AG08396 (cell line): ENCODE data around the gene BDH1.

ENCODE experiments used
- DNase-seq: peaks from one replicate; pipeline ENCODE4 v3.0.0; 2012; ENCODE audit warnings: low spot score, mixed read lengths

Gene BDH1

DNA sequence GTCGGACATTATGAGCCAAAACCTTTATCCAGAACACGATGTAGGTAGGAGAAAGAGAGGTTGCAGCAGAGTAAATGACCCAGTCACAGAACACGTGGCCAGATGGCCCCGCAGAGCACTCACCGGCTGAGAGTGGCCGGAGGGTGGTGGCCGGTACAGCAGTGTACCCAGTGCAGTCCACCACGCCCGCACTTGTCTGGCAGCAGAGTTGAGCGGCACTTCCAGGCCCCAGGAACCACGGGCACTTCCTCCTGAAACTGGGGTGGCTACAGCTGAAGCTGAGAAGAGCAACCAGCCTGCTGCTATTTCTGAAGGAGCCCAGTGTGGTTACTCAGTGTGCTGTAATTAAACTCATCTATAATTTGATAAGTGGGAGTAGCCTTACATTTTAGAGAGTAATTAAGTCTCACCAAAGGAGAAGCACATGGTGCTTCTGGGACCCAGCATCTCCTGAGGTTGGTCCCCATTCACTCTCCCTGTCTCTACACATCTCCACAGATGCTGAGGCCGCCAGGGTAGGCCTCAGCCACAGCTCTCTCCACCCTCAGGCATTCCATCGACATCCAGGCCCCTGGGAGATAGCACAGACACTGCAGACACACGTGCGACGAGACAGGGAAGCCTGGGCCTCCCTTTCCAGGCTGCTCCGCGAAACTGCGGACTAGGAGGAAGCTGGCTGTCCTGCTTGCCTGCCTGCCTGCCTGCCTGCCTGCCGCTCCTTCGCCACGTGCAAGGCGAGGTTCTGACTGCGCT, 49.8 kb downstream of the BDH1 start:
- DNase-seq = no peak

DNA sequence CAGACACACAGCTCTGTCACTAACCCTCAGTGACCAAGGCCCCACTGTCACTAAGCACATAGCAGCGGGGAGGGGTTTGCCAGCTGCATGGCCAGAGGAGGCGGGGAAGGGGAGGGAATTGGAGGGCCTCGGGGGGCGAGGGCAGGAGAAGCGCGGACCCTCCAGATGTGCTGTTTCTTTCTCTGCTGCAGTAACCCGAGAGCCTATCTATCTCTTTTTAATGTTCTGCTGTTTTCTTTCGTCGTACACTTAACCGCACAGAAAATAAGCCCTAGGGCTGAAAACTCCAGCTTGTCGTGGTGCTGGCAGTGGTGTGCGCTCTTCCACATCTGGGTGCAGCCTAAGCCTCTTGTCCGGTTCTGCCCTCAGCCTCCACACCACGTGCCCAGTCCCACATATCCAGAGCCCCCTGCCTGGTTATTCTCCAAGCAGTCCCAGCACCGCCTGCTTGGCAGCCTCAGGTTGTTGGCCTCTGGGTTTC, 51.1 kb downstream of the BDH1 start:
- no peak for DNase-seq

- DNase-seq = no peak
These were observed 51.5 kb downstream of the BDH1 start for GRCh38 chr3:197504229-197504628.

DNA sequence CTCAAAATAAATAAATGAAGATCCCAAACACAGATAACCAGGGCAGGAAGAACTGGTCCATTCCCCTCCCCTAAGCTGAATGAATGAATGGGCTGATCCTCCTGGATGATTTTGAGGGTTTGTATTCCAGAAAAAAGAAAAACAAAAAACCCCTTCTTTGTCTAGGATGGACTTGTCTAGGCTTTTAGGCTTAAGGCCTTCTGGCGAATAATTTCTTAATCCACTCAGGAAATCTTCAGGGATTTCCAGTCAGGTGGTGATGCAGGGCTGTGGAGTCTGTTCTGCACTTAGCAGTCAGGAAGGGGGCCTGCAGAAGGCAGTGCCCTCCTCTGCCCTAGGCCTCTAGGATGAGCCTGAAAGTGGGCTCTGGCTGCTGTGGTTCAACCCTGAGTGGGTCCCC, 52.1 kb downstream of the BDH1 start:
- DNase-seq = no peak

DNA sequence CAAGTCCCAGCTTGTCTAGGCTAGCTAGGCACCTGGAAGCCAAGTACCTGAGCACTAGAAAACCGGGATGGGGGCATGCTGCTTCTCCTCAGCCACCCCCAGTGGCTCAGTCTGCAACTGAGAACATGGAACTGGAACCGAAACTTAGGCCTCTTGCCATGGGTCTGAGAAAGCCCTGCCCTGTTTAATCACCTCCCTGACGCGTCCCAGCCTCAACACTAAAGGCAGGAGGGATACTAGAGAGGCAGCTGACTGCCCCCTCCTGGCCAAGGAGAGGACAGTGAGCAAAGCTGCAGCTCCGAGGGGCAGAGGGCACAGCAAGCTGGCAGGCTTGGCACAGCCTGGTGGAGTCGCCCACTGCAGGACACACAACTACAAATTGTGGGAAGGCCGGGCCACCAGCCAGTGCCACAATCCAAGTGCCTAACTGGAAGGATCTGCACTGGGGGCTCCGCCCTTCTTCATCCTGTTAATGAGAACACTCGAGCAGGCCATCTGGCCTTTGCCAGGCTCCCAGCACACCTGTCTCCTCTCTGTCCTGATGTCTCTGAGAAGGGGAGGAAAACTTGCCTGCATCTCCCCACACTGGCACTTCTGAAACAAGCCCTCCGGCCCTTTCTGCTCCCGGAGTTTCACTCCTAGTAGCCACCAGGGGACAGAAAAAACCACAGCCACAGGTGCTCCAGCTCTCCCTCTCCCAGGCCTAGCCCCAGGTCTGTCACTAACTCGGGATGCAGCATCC, 53.7 kb downstream of the BDH1 start:
- peak; percentile 64 for DNase-seq

GRCh38 chr3:197501496-197501878, 54.3 kb downstream of the BDH1 start:
- DNase-seq = peak; percentile 47

GRCh38 chr3:197500812-197501211, 55.0 kb downstream of the BDH1 start:
- DNase-seq = no peak

DNA sequence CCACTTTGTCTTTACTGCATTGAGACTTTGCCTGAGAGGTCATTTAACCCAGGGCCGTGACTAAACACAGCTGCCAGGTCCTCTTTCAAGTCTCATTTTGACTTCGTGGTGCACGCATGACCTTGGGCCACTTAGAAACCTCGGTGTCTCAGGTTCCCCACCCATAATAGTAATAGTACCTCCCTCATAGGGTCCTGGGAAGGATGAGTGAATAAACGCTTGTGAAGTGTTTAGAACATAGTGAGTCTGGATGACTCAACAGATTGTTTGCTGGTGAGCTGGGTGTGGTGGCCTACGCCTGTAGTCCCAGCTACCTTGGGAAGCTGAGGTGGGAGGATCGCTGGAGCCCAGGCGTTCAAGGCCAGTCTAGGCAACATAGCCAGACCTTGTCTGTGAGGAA, 56.3 kb downstream of the BDH1 start:
- DNase-seq = peak; percentile 53

DNA sequence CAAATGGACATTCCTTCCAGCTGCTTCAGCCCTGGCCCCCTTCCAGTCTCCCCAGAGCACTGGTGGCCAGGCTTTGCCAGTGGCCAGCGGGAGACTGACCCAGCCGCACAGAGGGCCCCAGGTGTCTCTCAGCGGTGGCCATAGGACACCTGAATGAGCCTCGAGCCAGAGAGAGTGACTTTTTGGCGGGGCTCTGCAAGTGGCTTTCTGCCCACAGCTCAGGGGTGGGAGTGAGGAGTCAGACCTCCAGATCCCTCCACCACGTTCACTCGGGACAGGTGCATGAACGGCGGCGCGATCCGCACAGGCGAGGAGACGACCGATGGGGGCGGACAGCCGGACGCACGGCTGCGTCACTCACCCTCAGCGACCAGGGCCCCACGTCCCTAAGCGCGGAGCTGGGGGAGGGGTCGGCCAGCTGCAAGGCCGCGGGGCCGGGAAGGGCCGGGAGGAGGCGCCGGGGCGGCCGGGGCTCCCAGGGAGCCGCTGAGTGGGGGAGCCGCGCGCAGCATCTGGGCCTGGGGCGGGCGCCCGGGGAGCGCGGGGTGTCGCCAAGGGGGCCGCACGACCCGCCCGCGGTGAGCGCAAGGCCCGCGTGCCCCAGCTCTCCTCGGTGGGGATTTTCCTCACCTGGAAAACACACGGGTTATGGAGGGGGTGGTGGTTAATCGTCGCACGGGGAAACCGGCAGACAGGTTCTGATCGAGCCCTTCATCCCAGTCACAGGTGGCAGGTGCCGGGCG, 57.1 kb downstream of the BDH1 start:
- DNase-seq = no peak

- no peak for DNase-seq
These were observed 59.0 kb downstream of the BDH1 start for GRCh38 chr3:197496746-197497125.

DNA sequence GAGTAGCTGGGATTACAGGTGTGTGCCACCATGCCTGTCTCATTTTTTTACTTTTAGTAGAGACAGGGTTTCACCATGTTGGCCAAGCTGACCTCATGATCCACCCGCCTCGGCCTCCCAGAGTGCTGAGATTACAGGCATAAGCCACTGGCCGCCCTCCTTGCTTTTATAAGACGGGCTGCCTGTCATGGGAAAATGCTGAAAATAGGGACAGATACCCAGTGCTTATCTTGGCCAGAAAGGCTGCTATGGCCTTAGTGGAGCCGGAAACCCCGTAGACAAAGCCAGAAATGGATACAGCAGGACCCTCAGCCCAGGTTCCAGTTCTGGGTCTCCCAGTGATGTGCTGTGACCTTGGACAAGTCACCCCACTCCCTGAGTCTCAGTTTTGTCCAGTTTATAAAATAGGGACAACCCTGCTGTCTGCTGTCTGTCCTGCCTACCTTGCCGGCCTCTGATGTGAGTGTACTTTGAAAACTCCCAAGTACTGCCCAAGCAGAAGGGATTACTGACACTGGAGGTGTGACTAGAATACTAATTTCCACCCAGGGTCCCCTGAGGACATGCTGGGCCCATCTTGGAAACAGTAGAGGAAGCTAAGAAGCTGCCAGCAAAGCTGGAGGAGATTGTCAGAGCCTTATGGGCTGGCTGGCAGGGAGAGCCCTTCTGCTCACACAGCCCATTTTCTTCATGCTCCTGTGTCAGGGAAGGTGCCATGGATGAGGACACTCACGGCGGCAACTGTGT, 59.6 kb downstream of the BDH1 start:
- DNase-seq = no peak

DNA sequence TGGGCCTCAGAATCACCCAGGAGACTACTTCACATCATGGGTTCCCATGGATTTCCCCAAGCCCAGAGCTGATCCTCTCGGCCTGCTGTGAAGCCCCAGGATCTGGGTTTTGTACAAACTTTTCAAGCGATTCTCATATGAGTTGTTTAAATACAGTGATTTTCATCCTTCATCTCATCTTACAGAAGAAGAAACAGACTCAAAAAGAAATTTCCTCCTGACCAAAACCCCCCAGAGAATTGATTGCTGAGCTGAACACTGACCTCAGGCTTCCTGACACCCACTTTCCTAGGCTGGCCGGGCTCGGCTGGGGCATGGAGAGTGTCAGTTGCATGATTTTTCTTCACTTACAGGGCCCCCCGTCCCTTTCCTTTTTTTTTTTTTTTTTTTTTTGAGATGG, 60.3 kb downstream of the BDH1 start:
- no peak for DNase-seq

- no peak for DNase-seq
These were observed 60.7 kb downstream of the BDH1 start for GRCh38 chr3:197495059-197495455.

- DNase-seq = peak; percentile 37
These were observed 61.3 kb downstream of the BDH1 start for GRCh38 chr3:197494366-197495058.

- DNase-seq = no peak
These were observed 62.7 kb downstream of the BDH1 start for GRCh38 chr3:197493049-197493448.

- no peak for DNase-seq
These were observed 63.7 kb downstream of the BDH1 start for GRCh38 chr3:197491923-197492664.

DNA sequence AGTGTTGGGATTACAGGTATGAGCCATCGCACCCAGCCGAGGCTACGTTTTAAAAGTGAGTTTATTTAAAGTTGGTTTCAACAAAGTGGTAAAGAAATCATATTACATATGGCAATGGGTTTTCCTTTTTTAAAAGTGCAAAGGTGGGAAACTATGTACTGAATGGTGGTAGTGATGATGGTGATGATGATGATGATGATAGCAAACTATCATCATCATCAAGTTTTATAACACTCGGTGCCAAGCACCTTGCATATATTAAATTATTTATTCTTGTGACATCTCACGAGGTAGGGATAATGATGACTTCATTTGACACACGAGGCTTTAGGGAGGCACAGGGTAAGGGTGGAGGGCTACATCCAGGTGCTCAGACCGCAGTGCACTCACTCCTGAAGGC, 64.3 kb downstream of the BDH1 start:
- DNase-seq = no peak

DNA sequence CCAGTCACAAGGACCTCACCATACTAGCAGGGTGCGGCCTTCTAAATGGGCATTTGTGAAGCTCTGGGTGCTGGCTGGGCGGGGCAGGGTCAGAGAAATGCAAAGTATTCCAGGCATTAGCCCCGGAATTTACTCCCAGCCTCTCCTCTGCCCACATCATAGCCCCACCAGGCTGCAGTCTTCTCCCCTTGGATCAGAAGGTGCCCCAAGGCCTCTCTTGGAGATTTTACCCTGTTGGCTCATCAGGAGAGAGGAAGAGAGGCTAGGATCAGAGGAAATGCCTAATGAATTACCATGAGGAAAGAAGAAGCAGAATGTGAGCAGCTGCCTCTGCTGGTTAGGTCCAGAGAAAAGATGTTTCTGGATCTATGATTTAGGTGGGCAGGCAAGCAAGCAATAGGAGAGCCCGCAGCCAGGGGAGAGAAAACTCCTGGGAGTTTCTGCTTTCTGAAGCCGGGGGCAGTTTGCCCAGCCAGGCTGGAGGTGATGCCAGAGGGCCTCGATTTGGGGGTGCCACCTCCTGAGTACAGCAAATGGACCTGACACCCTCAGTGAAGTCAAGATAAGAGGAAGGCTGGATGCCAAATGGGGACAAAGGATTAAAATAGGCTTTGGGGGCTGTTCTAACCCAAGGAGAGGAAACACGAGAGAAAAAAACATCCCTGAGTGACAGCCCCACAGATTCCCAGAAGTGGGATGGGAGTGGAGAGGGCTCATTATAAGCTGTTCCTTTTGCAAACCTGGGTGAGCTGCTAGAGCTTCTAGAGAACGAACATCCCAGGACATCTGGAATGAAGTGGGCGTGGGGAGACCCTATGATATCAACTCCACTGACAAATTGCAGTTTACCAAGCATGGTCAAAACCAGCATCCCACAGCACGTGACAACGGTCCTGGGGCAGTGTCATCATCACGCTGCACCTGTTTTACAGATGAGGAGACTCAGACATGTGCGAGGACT, 65.4 kb downstream of the BDH1 start:
- peak; percentile 53 for DNase-seq

DNA sequence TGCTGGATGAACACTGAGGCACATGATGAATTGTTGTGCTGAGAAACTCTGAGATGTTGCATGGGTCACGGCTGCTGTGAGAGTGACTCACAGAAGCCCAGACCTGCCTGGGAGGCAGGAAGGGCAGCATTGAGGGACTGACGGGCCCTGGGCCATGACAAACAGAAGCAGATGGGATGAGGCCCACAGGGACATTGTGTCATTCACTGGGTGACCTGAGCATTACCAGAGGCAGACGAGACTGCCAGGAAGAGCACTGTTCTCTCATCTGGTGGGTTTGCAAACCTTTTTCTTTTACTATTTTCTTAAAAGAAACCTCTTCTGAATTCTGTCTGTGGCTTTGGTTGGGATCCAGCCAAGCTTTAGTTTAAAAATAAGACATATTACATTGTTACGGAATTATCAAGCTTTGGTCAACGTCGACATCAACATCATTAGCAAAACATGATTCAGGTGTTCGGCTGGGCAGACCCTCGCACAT, 67.8 kb downstream of the BDH1 start:
- DNase-seq = peak; percentile 82
